ENCODE measurements around the gene CDK5RAP2. TPM values are rescaled to one million over a fixed set of nuclear protein-coding genes. Genes with fewer than 3 reads are reported as not detected.

The CDK5RAP2 gene
- total RNA-seq, 1 donor from 2014 or later = 63.6 TPM

DNA sequence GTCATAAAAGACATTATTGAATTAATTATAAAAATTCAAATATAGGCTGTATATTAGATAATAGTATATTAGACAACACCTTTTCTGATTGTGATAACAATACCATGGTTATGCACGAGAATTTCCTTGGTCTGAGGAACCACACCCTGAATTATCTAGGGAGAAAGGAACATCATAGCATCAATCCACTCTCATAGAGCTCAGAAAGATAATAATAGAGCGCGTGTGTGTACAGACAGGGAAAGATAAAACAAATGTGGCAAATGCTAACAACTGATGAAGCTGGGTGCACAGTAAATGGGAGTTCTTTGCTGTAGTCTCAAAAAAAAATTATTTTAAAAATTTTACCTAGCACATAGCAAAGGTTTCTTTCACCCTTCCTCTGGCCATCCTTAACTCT lies 143.5 kb downstream of the CDK5RAP2 start:
- no peak overlapping the region for H3K27ac ChIP-seq (replicated peaks)
- H3K4me3 ChIP-seq = no peak overlapping the region
- no peaks in the 10 kb centered on the region for H3K27me3 ChIP-seq (ENCODE audit: low read depth)
- no peaks in the 10 kb centered on the region for H3K9me3 ChIP-seq (replicated peaks)
- TF ChIP-seq, protein P1, sequence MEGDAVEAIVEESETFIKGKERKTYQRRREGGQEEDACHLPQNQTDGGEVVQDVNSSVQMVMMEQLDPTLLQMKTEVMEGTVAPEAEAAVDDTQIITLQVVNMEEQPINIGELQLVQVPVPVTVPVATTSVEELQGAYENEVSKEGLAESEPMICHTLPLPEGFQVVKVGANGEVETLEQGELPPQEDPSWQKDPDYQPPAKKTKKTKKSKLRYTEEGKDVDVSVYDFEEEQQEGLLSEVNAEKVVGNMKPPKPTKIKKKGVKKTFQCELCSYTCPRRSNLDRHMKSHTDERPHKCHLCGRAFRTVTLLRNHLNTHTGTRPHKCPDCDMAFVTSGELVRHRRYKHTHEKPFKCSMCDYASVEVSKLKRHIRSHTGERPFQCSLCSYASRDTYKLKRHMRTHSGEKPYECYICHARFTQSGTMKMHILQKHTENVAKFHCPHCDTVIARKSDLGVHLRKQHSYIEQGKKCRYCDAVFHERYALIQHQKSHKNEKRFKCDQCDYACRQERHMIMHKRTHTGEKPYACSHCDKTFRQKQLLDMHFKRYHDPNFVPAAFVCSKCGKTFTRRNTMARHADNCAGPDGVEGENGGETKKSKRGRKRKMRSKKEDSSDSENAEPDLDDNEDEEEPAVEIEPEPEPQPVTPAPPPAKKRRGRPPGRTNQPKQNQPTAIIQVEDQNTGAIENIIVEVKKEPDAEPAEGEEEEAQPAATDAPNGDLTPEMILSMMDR (IDR thresholded peaks at IDR 0.05; ENCODE audit: borderline replicate concordance) = no peak
- intact Hi-C loops (cut with micrococcal nuclease) = no loop called here
- DNase-seq = no peak
- H3K4me1 ChIP-seq = peaks cover 22% of the 10 kb centered on the region
- peaks cover 42% of the 10 kb centered on the region for H3K36me3 ChIP-seq

DNA sequence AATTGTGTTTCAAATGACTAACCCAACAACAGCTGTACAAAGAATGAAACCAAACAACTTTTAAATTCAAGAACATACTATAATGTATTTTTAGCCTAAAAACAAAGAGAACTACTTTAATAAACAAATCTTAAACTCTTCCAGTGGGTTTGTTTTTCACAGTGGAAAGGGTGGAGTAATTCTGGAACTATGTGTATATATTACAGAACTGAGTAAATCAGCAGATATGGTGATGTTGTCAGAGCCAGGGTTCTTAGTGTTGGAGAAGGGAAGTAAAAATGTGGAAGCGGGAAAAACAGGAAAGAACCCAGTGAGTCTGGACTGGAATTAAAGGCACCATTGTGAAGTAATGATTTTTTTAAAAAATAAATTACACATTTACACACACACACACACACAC lies 144.9 kb downstream of the CDK5RAP2 start:
- H3K27ac ChIP-seq (replicated peaks) = peak overlapping the region; percentile 6

DNA sequence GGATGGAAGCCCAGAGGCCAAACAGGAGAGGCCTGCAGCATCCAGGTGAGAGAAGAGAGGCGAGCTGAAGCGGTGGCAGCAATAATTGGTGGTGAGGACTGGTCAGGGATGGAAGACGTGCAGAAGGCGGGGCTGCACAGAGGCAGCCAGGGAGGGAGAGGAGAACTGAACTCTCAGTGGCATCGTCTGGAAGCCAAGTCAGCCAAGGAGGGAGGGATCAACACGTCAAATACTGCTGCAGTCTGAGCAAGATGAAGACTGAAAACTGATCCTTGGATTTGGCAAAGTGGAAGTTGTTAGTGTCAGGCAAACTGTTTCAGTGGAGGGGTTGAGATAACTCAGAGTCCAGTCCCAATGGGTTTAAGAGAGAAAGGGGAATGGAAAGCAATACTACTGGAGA lies 145.4 kb downstream of the CDK5RAP2 start:
- Histone ChIP-seq H3K27ac (replicated peaks) (peak overlapping the region; percentile 6), H3K4me1 (peaks cover 22% of the 10 kb centered on the region), H3K36me3 (peaks cover 25% of the 10 kb centered on the region), H3K27me3 (ENCODE audit: low read depth) (no peaks in the 10 kb centered on the region), H3K4me3 (no peak overlapping the region), H3K9me3 (replicated peaks) (peaks cover 3% of the 10 kb centered on the region)
- intact Hi-C loops (cut with micrococcal nuclease) = no loop called here
- DNase-seq = peak; percentile 38
- TF ChIP-seq, protein P1 (IDR thresholded peaks at IDR 0.05; ENCODE audit: borderline replicate concordance) = no peak

More for the DNA sequence above, 144.9 kb downstream of the CDK5RAP2 start:
- H3K36me3 ChIP-seq = peaks cover 31% of the 10 kb centered on the region
- no peaks in the 10 kb centered on the region for H3K9me3 ChIP-seq (replicated peaks)
- no peak for DNase-seq
- H3K27me3 ChIP-seq (ENCODE audit: low read depth) = no peaks in the 10 kb centered on the region
- TF ChIP-seq, protein P1 (IDR thresholded peaks at IDR 0.05; ENCODE audit: borderline replicate concordance) = no peak
- no peak overlapping the region for H3K4me3 ChIP-seq
- H3K4me1 ChIP-seq = peaks cover 22% of the 10 kb centered on the region
- intact Hi-C loops (cut with micrococcal nuclease) = no loop called here

DNA sequence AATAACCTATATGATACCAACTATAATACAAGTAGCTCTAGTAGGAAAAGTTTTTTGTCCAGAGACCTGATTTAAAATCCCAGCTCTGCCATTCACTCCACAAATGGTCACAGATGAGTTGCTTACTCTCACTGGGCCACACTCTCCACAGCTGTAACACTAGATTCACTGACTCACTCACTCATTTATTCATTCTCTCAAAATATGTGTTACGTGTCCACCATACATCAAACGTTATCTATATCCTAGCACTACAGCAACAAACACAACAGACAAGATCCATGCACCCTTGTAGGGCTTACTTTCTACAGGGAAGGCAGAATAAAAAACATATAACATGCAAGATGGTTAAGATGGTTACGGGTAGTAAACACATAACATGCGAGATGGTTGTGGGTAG lies 146.3 kb downstream of the CDK5RAP2 start:
- no peak for DNase-seq
- Histone ChIP-seq H3K36me3 (peaks cover 17% of the 10 kb centered on the region), H3K27ac (replicated peaks) (no peak overlapping the region), H3K9me3 (replicated peaks) (peaks cover 3% of the 10 kb centered on the region), H3K4me1 (peaks cover 22% of the 10 kb centered on the region), H3K4me3 (no peak overlapping the region), H3K27me3 (ENCODE audit: low read depth) (no peaks in the 10 kb centered on the region)
- TF ChIP-seq, protein P1 (IDR thresholded peaks at IDR 0.05; ENCODE audit: borderline replicate concordance) = no peak
- intact Hi-C loops (cut with micrococcal nuclease) = no loop called here

DNA sequence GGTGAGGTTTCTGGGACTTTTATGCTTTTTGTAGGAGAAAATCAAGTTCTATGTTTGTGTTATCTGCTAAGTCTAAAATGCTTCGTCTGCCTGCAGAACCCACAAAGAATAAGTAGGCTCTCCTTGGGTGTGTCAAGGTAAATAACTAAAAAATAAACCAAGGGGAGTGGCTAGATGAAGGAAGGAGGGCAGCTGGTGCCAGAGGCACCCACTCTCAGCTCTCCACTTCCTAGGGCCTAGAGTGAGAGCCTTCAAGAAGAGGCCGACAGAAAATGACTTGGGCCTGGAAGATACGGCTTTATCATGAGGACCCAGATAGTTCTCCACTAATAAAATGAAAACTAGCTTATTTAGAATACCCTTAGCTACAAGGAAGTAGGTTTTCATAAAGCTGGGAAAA lies 147.4 kb downstream of the CDK5RAP2 start:
- H3K36me3 ChIP-seq = peaks cover 7% of the 10 kb centered on the region
- no peak overlapping the region for H3K4me3 ChIP-seq
- TF ChIP-seq, protein P1 (IDR thresholded peaks at IDR 0.05; ENCODE audit: borderline replicate concordance) = no peak
- H3K27ac ChIP-seq (replicated peaks) = no peak overlapping the region
- H3K9me3 ChIP-seq (replicated peaks) = peaks cover 3% of the 10 kb centered on the region
- DNase-seq = no peak
- no peaks in the 10 kb centered on the region for H3K27me3 ChIP-seq (ENCODE audit: low read depth)
- intact Hi-C loops (cut with micrococcal nuclease) = no loop called here
- peaks cover 13% of the 10 kb centered on the region for H3K4me1 ChIP-seq
